Stimulated activated CD8-positive, alpha-beta memory T cell treated with anti-CD3 and anti-CD28 coated beads, Interleukin-2, amount 100 ng/mL, for 1 hour (primary cell): ENCODE data around the gene CIAO2A.
"Not testable (repeated sequence)": the region's sequence is repeated elsewhere in the genome, so short reads cannot be mapped to it uniquely, and the experiment has no call there.

ENCODE experiments used
- DNase-seq, 2 donors: peaks; one replicate each; pipeline ENCODE4 v3.0.0-alpha.2; 2020; ENCODE audit warnings: low read depth in 2 of 2

Gene CIAO2A

GRCh38 chr15:64071931-64072765 is 21.5 kb downstream of the CIAO2A start:
- DNase-seq, result no peak

GRCh38 chr15:64070965-64071851 is 22.4 kb downstream of the CIAO2A start:
- DNase-seq, result no peak

- no peak for DNase-seq
Observed at GRCh38 chr15:64070106-64070505, 23.5 kb downstream of the CIAO2A start.

- DNase-seq, result no peak
Observed at GRCh38 chr15:64068133-64068532, 25.5 kb downstream of the CIAO2A start.

- peak; percentile 29 to 45 for DNase-seq
Observed at GRCh38 chr15:64067564-64068030, 26.0 kb downstream of the CIAO2A start.

GRCh38 chr15:64066451-64066850 is 27.2 kb downstream of the CIAO2A start:
- no peak for DNase-seq

GRCh38 chr15:64060716-64061115 is 32.9 kb downstream of the CIAO2A start:
- DNase-seq, result no peak

- DNase-seq, result not testable (repeated sequence)
Observed at GRCh38 chr15:64059104-64059503, 34.5 kb downstream of the CIAO2A start.

GRCh38 chr15:64058279-64058678 is 35.4 kb downstream of the CIAO2A start:
- no peak for DNase-seq

GRCh38 chr15:64053674-64054073 is 40.0 kb downstream of the CIAO2A start:
- not testable (repeated sequence) for DNase-seq

GRCh38 chr15:64052925-64053491 is 40.6 kb downstream of the CIAO2A start:
- DNase-seq, result no peak

- DNase-seq, result no peak
Observed at GRCh38 chr15:64051407-64052259, 42.0 kb downstream of the CIAO2A start.

- no peak for DNase-seq
Observed at GRCh38 chr15:64051093-64051402, 42.6 kb downstream of the CIAO2A start.

GRCh38 chr15:64050281-64051092 is 43.2 kb downstream of the CIAO2A start:
- DNase-seq, result no peak

GRCh38 chr15:64048781-64049460 is 44.7 kb downstream of the CIAO2A start:
- DNase-seq, result no peak

GRCh38 chr15:64046421-64047153 is 47.1 kb downstream of the CIAO2A start, which contains the start of gene DAPK2:
Gene DAPK2 (minus strand): TSS chr15:64046485. CDS start chr15:64040261, 6,224 bp downstream.
- DNase-seq, result peak; percentile 34 to 45

- no peak for DNase-seq
Observed at GRCh38 chr15:64045774-64046420, 47.7 kb downstream of the CIAO2A start.

GRCh38 chr15:64045101-64045435 is 48.6 kb downstream of the CIAO2A start:
- no peak for DNase-seq
